ENCODE measurements around the gene ITPR2. TPM values are rescaled to one million over a fixed set of nuclear protein-coding genes. Genes with fewer than 3 reads are reported as not detected.

ITPR2 gene
- total RNA-seq, 2 experiments from 2014 or later: 25.6 to 44.7 TPM

DNA sequence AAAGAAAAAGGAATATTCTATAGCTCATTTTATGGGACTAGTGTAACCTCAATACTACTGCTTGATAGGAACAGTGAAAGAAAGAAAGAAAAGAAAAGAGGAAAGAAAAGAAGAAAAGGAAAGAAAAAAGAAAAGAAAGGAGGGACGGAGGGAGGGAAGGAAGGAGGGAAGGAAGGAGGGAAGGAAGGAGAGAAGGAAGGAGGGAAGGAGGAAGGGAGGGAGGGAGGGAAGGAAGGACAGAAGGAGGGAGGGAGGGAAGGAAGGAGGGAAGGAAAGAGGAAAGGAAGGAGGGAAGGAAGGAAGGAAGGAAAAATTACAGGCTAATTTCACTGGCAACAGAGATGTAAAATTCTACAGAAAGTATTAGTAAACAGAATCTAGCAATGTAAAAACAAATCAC is 215.5 kb downstream of the ITPR2 start:
- TF ChIP-seq EZH2phosphoT487 (IDR thresholded peaks at IDR 0.05; ENCODE audit: borderline replicate concordance, low read depth, low read length): no peak
- TF ChIP-seq, protein P1, sequence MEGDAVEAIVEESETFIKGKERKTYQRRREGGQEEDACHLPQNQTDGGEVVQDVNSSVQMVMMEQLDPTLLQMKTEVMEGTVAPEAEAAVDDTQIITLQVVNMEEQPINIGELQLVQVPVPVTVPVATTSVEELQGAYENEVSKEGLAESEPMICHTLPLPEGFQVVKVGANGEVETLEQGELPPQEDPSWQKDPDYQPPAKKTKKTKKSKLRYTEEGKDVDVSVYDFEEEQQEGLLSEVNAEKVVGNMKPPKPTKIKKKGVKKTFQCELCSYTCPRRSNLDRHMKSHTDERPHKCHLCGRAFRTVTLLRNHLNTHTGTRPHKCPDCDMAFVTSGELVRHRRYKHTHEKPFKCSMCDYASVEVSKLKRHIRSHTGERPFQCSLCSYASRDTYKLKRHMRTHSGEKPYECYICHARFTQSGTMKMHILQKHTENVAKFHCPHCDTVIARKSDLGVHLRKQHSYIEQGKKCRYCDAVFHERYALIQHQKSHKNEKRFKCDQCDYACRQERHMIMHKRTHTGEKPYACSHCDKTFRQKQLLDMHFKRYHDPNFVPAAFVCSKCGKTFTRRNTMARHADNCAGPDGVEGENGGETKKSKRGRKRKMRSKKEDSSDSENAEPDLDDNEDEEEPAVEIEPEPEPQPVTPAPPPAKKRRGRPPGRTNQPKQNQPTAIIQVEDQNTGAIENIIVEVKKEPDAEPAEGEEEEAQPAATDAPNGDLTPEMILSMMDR (conservative IDR thresholded peaks at IDR 0.05; ENCODE audit: low read length): no peak
- no peak overlapping the region for H3K4me3 ChIP-seq (ENCODE audit: low read depth, low read length, poor library complexity, severe bottlenecking)
- H3K9me2 ChIP-seq (ENCODE audit: insufficient read depth, low read length): no peaks in the 10 kb centered on the region
- POLR2A ChIA-PET: interaction anchor here (0.6 to 1.6 kb wide), 5 partner anchors 14 to 652 kb away, joined by 3 to 4 read pairs (median 3); no protein-coding TSS in a partner anchor
- no peaks in the 10 kb centered on the region for H3K9me3 ChIP-seq (ENCODE audit: low read length)
- H3K27ac ChIP-seq (ENCODE audit: low read depth, low read length, poor library complexity, severe bottlenecking): no peak overlapping the region
- intact Hi-C loops (cut with micrococcal nuclease; ENCODE audit: unreplicated experiment): no loop called here
- H3K79me2 ChIP-seq (ENCODE audit: insufficient read depth, low read depth, low read length): no peaks in the 10 kb centered on the region
- 0 out of 2 replicates have a peak, but pooled peaks cover 6% of the 10 kb centered on the region for H3K36me3 ChIP-seq (ENCODE audit: insufficient read depth, low read length)
- no TSS peak for BruUV-seq (replicated peaks)
- no peak overlapping the region for H3K4me2 ChIP-seq (ENCODE audit: low read length)
- no peaks in the 10 kb centered on the region for H4K20me1 ChIP-seq (ENCODE audit: insufficient read depth, low read length)
- CTCF ChIA-PET (ENCODE audit: unreplicated experiment): no interaction called here
- no peak overlapping the region for H2AFZ ChIP-seq (ENCODE audit: low read length)
- no peaks in the 10 kb centered on the region for H3K4me1 ChIP-seq (ENCODE audit: insufficient read depth, low read length, poor library complexity, severe bottlenecking)
- no peak for DNase-seq (ENCODE audit: low spot score)

DNA sequence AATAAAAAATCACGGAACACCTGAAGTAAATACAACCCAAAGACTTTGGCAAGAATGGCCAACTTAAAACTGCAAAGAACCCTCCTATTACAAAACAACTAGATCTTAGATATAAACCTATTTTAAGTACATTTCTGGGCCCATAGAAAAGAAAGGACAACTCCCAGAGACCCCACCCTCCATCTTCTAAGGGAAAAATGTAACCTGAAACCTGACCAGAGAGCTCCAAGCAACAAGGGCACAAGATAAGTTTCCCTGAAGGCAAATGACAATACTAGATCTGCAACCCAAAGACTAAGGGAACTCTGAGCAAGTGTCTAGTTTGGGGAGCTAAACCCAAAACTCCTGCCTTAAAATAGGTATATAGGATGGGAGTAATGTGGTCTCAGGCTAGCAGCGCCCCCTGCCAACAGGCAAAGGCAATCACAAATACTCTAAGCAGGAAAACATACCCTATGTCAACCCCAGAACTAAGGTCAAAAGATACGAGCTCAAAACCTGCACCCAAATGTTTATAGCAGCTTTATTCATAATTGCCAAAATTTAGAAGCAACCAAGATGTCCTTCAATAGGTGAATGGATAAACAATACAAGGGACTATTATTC is 218.9 kb downstream of the ITPR2 start:
- Histone ChIP-seq H4K20me1 (ENCODE audit: insufficient read depth, low read length) (no peaks in the 10 kb centered on the region), H3K9me3 (ENCODE audit: low read length) (no peaks in the 10 kb centered on the region), H3K36me3 (ENCODE audit: insufficient read depth, low read length) (no peaks in the 10 kb centered on the region), H2AFZ (ENCODE audit: low read length) (no peak overlapping the region), H3K27ac (ENCODE audit: low read depth, low read length, poor library complexity, severe bottlenecking) (no peak overlapping the region), H3K4me3 (ENCODE audit: low read depth, low read length, poor library complexity, severe bottlenecking) (no peak overlapping the region), H3K9me2 (ENCODE audit: insufficient read depth, low read length) (no peaks in the 10 kb centered on the region), H3K79me2 (ENCODE audit: insufficient read depth, low read depth, low read length) (no peaks in the 10 kb centered on the region), H3K4me1 (ENCODE audit: insufficient read depth, low read length, poor library complexity, severe bottlenecking) (no peaks in the 10 kb centered on the region), H3K4me2 (ENCODE audit: low read length) (no peak overlapping the region)
- BruUV-seq (replicated peaks): no TSS peak
- ChIA-PET CTCF (ENCODE audit: unreplicated experiment) (interaction anchor here (0.7 kb wide), 1 partner anchor 181 kb away, joined by 3 read pairs; no protein-coding TSS in a partner anchor), POLR2A (interaction anchor here (0.6 to 0.7 kb wide), 4 partner anchors 11 to 909 kb away, joined by 3 read pairs; no protein-coding TSS in a partner anchor)
- intact Hi-C loops (cut with micrococcal nuclease; ENCODE audit: unreplicated experiment): no loop called here
- peak; percentile 41 for DNase-seq (ENCODE audit: low spot score)
- TF ChIP-seq, protein P1 (conservative IDR thresholded peaks at IDR 0.05; ENCODE audit: low read length): peak; percentile 89
- no peak for TF ChIP-seq EZH2phosphoT487 (IDR thresholded peaks at IDR 0.05; ENCODE audit: borderline replicate concordance, low read depth, low read length)

DNA sequence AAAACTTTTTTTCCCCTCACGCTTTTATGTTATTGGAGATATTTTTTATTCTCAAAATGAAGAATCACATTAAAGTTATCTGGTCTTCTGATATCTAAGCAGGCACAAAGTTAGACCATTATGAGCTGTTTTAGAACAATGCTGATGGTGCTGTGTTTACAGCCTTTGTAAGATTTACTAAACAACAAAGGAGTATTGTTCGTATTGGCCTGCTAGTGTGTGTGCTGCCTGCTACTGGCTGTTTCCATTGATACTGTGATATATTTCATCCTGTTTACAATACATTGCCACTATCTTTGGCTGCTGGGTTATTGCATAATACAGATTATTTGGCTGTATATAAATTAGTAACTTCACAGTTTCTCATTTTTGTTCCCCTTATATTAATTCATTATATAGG is 220.8 kb downstream of the ITPR2 start:
- H3K4me3 ChIP-seq (ENCODE audit: low read depth, low read length, poor library complexity, severe bottlenecking): no peak overlapping the region
- no peaks in the 10 kb centered on the region for H3K9me3 ChIP-seq (ENCODE audit: low read length)
- H3K79me2 ChIP-seq (ENCODE audit: insufficient read depth, low read depth, low read length): no peaks in the 10 kb centered on the region
- H3K36me3 ChIP-seq (ENCODE audit: insufficient read depth, low read length): no peaks in the 10 kb centered on the region
- no peaks in the 10 kb centered on the region for H3K9me2 ChIP-seq (ENCODE audit: insufficient read depth, low read length)
- no peak overlapping the region for H2AFZ ChIP-seq (ENCODE audit: low read length)
- intact Hi-C loops (cut with micrococcal nuclease; ENCODE audit: unreplicated experiment): no loop called here
- H3K4me1 ChIP-seq (ENCODE audit: insufficient read depth, low read length, poor library complexity, severe bottlenecking): no peaks in the 10 kb centered on the region
- no peak for DNase-seq (ENCODE audit: low spot score)
- ChIA-PET CTCF (ENCODE audit: unreplicated experiment) (no interaction called here), POLR2A (no interaction called here)
- no peak for TF ChIP-seq EZH2phosphoT487 (IDR thresholded peaks at IDR 0.05; ENCODE audit: borderline replicate concordance, low read depth, low read length)
- TF ChIP-seq, protein P1 (conservative IDR thresholded peaks at IDR 0.05; ENCODE audit: low read length): no peak
- no peak overlapping the region for H3K4me2 ChIP-seq (ENCODE audit: low read length)
- H3K27ac ChIP-seq (ENCODE audit: low read depth, low read length, poor library complexity, severe bottlenecking): no peak overlapping the region
- H4K20me1 ChIP-seq (ENCODE audit: insufficient read depth, low read length): no peaks in the 10 kb centered on the region
- no TSS peak for BruUV-seq (replicated peaks)
